Trophoblast cell (in vitro differentiated cells and primary cell): ENCODE results near the gene CTNNA3.

Experiments used
- DNase-seq, 2 donors: peaks; one replicate each; pipeline ENCODE4 v3.0.0-alpha.2; 2016
- H2AFZ ChIP-seq: 2 replicates; pipeline ENCODE4 v1.6.1; 2013; ENCODE audit warnings: low read length, moderate library complexity, mild to moderate bottlenecking; ENCODE audit not compliant: insufficient read depth, poor library complexity
- H2AK5ac ChIP-seq: 2 replicates; pipeline ENCODE4 v1.6.1; 2013; ENCODE audit warnings: mild to moderate bottlenecking, low read length
- H2BK120ac ChIP-seq: 2 replicates; pipeline ENCODE4 v1.6.1; 2013; ENCODE audit warnings: low read length, mild to moderate bottlenecking, moderate library complexity; ENCODE audit not compliant: insufficient read depth, poor library complexity
- H2BK12ac ChIP-seq: 2 replicates; pipeline ENCODE4 v1.6.1; 2013; ENCODE audit warnings: mild to moderate bottlenecking, low read length, moderate library complexity
- H2BK5ac ChIP-seq: 2 replicates; pipeline ENCODE4 v1.6.1; 2013; ENCODE audit warnings: low read length, low read depth, moderate library complexity, mild to moderate bottlenecking; ENCODE audit not compliant: poor library complexity
- H3K14ac ChIP-seq: 2 replicates; pipeline ENCODE4 v1.6.1; 2013; ENCODE audit warnings: mild to moderate bottlenecking, low read length
- H3K18ac ChIP-seq: 2 replicates; pipeline ENCODE4 v1.6.1; 2013; ENCODE audit warnings: mild to moderate bottlenecking, low read length
- H3K23ac ChIP-seq: 2 replicates; pipeline ENCODE4 v1.6.1; 2013; ENCODE audit warnings: low read length
- H3K27ac ChIP-seq: 2 replicates; pipeline ENCODE4 v1.5.1; 2013; ENCODE audit warnings: low read depth, mild to moderate bottlenecking, inconsistent platforms, low read length, moderate library complexity
- H3K27me3 ChIP-seq: 2 replicates; pipeline ENCODE4 v1.6.1; 2013; ENCODE audit warnings: inconsistent platforms, mild to moderate bottlenecking, low read length, moderate library complexity; ENCODE audit not compliant: insufficient read depth
- H3K36me3 ChIP-seq, 2 experiments: 1 replicate in 1 of 2; 2 replicates in 1 of 2; pipeline ENCODE4 v1.6.1; 2013; ENCODE audit warnings: low read length in 2 of 2, mild to moderate bottlenecking in 2 of 2, moderate library complexity in 1 of 2; ENCODE audit not compliant: insufficient read depth in 2 of 2, control insufficient read depth in 1 of 2
- H3K4ac ChIP-seq: 2 replicates; pipeline ENCODE4 v1.6.1; 2013; ENCODE audit warnings: low read depth, mild to moderate bottlenecking, low read length, moderate library complexity
- H3K4me1 ChIP-seq, 2 experiments: 1 replicate in 1 of 2; 2 replicates in 1 of 2; pipeline ENCODE4 v1.6.1; 2013; ENCODE audit warnings: low read length in 2 of 2, mild to moderate bottlenecking in 2 of 2, moderate library complexity in 1 of 2; ENCODE audit not compliant: insufficient read depth in 2 of 2, control insufficient read depth in 1 of 2
- H3K4me2 ChIP-seq: 2 replicates; pipeline ENCODE4 v1.6.1; 2013; ENCODE audit warnings: inconsistent platforms, mild to moderate bottlenecking, low read length, moderate library complexity
- H3K4me3 ChIP-seq: 2 replicates; pipeline ENCODE4 v1.5.1; 2013; ENCODE audit warnings: mild to moderate bottlenecking, low read depth, low read length, inconsistent platforms
- H3K79me1 ChIP-seq: one replicate; pipeline ENCODE4 v1.6.1; 2013; ENCODE audit warnings: low read length
- H3K79me2 ChIP-seq: 2 replicates; pipeline ENCODE4 v1.6.1; 2013; ENCODE audit warnings: low read length, mild to moderate bottlenecking; ENCODE audit not compliant: control insufficient read depth, insufficient read depth, poor library complexity
- H3K9ac ChIP-seq: 2 replicates; pipeline ENCODE4 v1.6.1; 2013; ENCODE audit warnings: mild to moderate bottlenecking, low read length
- H3K9me3 ChIP-seq: 2 replicates; pipeline ENCODE4 v1.6.1; 2013; ENCODE audit warnings: low read depth, mild to moderate bottlenecking, control low read depth, inconsistent platforms, low read length; ENCODE audit not compliant: insufficient read depth
- H4K12ac ChIP-seq: 2 replicates; pipeline ENCODE4 v1.6.1; 2013; ENCODE audit warnings: low read depth, mild to moderate bottlenecking, low read length, moderate library complexity
- H4K8ac ChIP-seq: 2 replicates; pipeline ENCODE4 v1.6.1; 2013; ENCODE audit warnings: low read depth, mild to moderate bottlenecking, low read length, moderate library complexity
- H4K91ac ChIP-seq: one replicate; pipeline ENCODE4 v1.6.1; 2013; ENCODE audit warnings: low read depth, mild to moderate bottlenecking, low read length, moderate library complexity
- WGBS: extraction: QIAGEN DNeasy Blood & Tissue Kit; methylation state at CpG from one replicate; pipeline ENCODE4 v1.1.7; 2013; ENCODE audit warnings: missing lambda C conversion rate; ENCODE audit not compliant: insufficient read length, insufficient coverage; ENCODE audit errors: extremely low coverage; 5-methylcytosine and 5-hydroxymethylcytosine counted together

CTNNA3 gene

GRCh38 chr10:65894961-65895360 lies 1801.0 kb downstream of the CTNNA3 start:
- Histone ChIP-seq H2BK5ac (no peak overlapping the region), H2AK5ac (no peak overlapping the region), H3K14ac (no peak overlapping the region), H3K18ac (no peak overlapping the region), H3K4me3 (no peak overlapping the region), H4K91ac (no peak overlapping the region), H3K79me1 (no peaks in the 10 kb centered on the region), H3K27me3 (no peaks in the 10 kb centered on the region), H3K9ac (no peak overlapping the region), H3K23ac (no peak overlapping the region), H3K27ac (no peak overlapping the region), H3K4me1 (no peaks in the 10 kb centered on the region), H3K9me3 (no peaks in the 10 kb centered on the region), H3K4me2 (no peak overlapping the region), H4K8ac (no peak overlapping the region), H4K12ac (no peak overlapping the region), H3K36me3 (no peaks in the 10 kb centered on the region), H2BK120ac (no peak overlapping the region), H2AFZ (no peak overlapping the region), H2BK12ac (no peak overlapping the region), H3K79me2 (no peaks in the 10 kb centered on the region), H3K4ac (no peak overlapping the region)
- WGBS: no CpG with 5 or more reads among the region's 7 CpGs
- no peak for DNase-seq

GRCh38 chr10:65894379-65894778 lies 1801.6 kb downstream of the CTNNA3 start:
- no peak overlapping the region for H3K14ac ChIP-seq

GRCh38 chr10:65893676-65894075 lies 1802.3 kb downstream of the CTNNA3 start:
- H3K4me1 ChIP-seq: no peaks in the 10 kb centered on the region
- H3K27me3 ChIP-seq: no peaks in the 10 kb centered on the region
- no peak overlapping the region for H4K8ac ChIP-seq
- H3K4me2 ChIP-seq: no peak overlapping the region
- H2AFZ ChIP-seq: no peak overlapping the region
- H4K12ac ChIP-seq: no peak overlapping the region
- H3K9ac ChIP-seq: no peak overlapping the region
- no peak overlapping the region for H2BK5ac ChIP-seq
- no peak overlapping the region for H3K18ac ChIP-seq
- H3K79me2 ChIP-seq: no peaks in the 10 kb centered on the region
- H3K9me3 ChIP-seq: no peaks in the 10 kb centered on the region
- H4K91ac ChIP-seq: no peak overlapping the region
- no peak overlapping the region for H3K27ac ChIP-seq
- H2BK120ac ChIP-seq: no peak overlapping the region
- no peak overlapping the region for H2AK5ac ChIP-seq
- H3K23ac ChIP-seq: no peak overlapping the region
- no peak for DNase-seq
- WGBS: no CpG with 5 or more reads among the region's 3 CpGs
- H3K79me1 ChIP-seq: no peaks in the 10 kb centered on the region
- no peak overlapping the region for H3K4ac ChIP-seq
- H3K36me3 ChIP-seq: no peaks in the 10 kb centered on the region
- H2BK12ac ChIP-seq: no peak overlapping the region
- H3K4me3 ChIP-seq: no peak overlapping the region
- H3K14ac ChIP-seq: no peak overlapping the region

More at GRCh38 chr10:65894379-65894778, 1801.6 kb downstream of the CTNNA3 start:
- Histone ChIP-seq H4K12ac (no peak overlapping the region), H3K18ac (no peak overlapping the region), H3K4me1 (no peaks in the 10 kb centered on the region), H3K79me2 (no peaks in the 10 kb centered on the region), H4K8ac (no peak overlapping the region), H3K4me3 (no peak overlapping the region), H2BK120ac (no peak overlapping the region), H3K79me1 (no peaks in the 10 kb centered on the region), H2AFZ (no peak overlapping the region), H3K9ac (no peak overlapping the region), H3K9me3 (no peaks in the 10 kb centered on the region), H3K4me2 (no peak overlapping the region), H3K4ac (no peak overlapping the region), H4K91ac (no peak overlapping the region), H3K27me3 (no peaks in the 10 kb centered on the region), H2BK12ac (no peak overlapping the region), H3K23ac (no peak overlapping the region), H3K36me3 (no peaks in the 10 kb centered on the region), H2AK5ac (no peak overlapping the region), H3K27ac (no peak overlapping the region), H2BK5ac (no peak overlapping the region)
- no peak for DNase-seq
- WGBS: no CpG with 5 or more reads among the region's 4 CpGs

GRCh38 chr10:65892284-65892683 lies 1803.7 kb downstream of the CTNNA3 start:
- no peak for DNase-seq
- no peaks in the 10 kb centered on the region for H3K27me3 ChIP-seq
- H2BK12ac ChIP-seq: no peak overlapping the region
- no peak overlapping the region for H2BK5ac ChIP-seq
- no peak overlapping the region for H3K9ac ChIP-seq
- H3K4me1 ChIP-seq: no peaks in the 10 kb centered on the region
- WGBS: no CpG with 5 or more reads among the region's 3 CpGs
- no peak overlapping the region for H3K14ac ChIP-seq
- H4K8ac ChIP-seq: no peak overlapping the region
- no peak overlapping the region for H3K27ac ChIP-seq
- H2BK120ac ChIP-seq: no peak overlapping the region
- H2AK5ac ChIP-seq: no peak overlapping the region
- H3K36me3 ChIP-seq: no peaks in the 10 kb centered on the region
- no peaks in the 10 kb centered on the region for H3K9me3 ChIP-seq
- no peak overlapping the region for H4K12ac ChIP-seq
- H3K4ac ChIP-seq: no peak overlapping the region
- no peaks in the 10 kb centered on the region for H3K79me1 ChIP-seq
- no peak overlapping the region for H3K23ac ChIP-seq
- H3K4me2 ChIP-seq: no peak overlapping the region
- H3K79me2 ChIP-seq: no peaks in the 10 kb centered on the region
- no peak overlapping the region for H2AFZ ChIP-seq
- H3K18ac ChIP-seq: no peak overlapping the region
- H3K4me3 ChIP-seq: no peak overlapping the region
- no peak overlapping the region for H4K91ac ChIP-seq
